SK-N-SH treated with all-trans-retinoic acid at 6 μM for 48 hours (cell line): ENCODE data around the gene ARHGEF7.

Source experiments
- ATAC-seq: fragments of 200-7000 bp; cut with Tn5 transposase; 3 replicates; pipeline ENCODE4 v1.9.1; 2020; ENCODE audit warnings: mild to moderate bottlenecking, moderate library complexity
- ARNTL ChIP-seq: fragments of 450-650 bp; formaldehyde crosslinking; IDR thresholded peaks from 2 replicates; pipeline ENCODE4 v1.5.0; 2020; ENCODE audit warnings: low read depth, mild to moderate bottlenecking, moderate library complexity, borderline replicate concordance
- BACH2 ChIP-seq: fragments of 250-450 bp; sonication (Bioruptor Pico); IDR thresholded peaks from 2 replicates; pipeline ENCODE4 v1.9.0; 2021; ENCODE audit warnings: mild to moderate bottlenecking, borderline replicate concordance
- CSDC2 ChIP-seq: fragments of 250-450 bp; sonication (Bioruptor Pico); IDR thresholded peaks from 2 replicates; pipeline ENCODE4 v1.5.0; 2020; ENCODE audit warnings: mild to moderate bottlenecking, moderate library complexity
- ESRRG ChIP-seq: fragments of 250-450 bp; sonication (Bioruptor Pico); IDR thresholded peaks from 2 replicates; pipeline ENCODE4 v1.6.1; 2021; ENCODE audit warnings: mild to moderate bottlenecking
- GLIS3 ChIP-seq: fragments of 250-450 bp; sonication (Bioruptor Pico); IDR thresholded peaks from 2 replicates; pipeline ENCODE4 v1.5.0; 2020; ENCODE audit warnings: mild to moderate bottlenecking, moderate library complexity
- ISL1 ChIP-seq: fragments of 250-450 bp; sonication (Bioruptor Pico); IDR thresholded peaks from 2 replicates; pipeline ENCODE4 v2.1.2; 2022; ENCODE audit warnings: mild to moderate bottlenecking, moderate library complexity
- OSR1 ChIP-seq: fragments of 250-450 bp; sonication (Bioruptor Pico); IDR thresholded peaks from 2 replicates; pipeline ENCODE4 v1.8.0; 2022; ENCODE audit warnings: moderate library complexity, mild to moderate bottlenecking, inconsistent platforms
- POU6F1 ChIP-seq: fragments of 250-450 bp; sonication (Bioruptor Pico); IDR thresholded peaks from 2 replicates; pipeline ENCODE4 v1.8.0; 2021; ENCODE audit warnings: low read depth, mild to moderate bottlenecking, moderate library complexity, borderline replicate concordance
- PPARA ChIP-seq: fragments of 250-450 bp; sonication (Bioruptor Pico); IDR thresholded peaks from 2 replicates; pipeline ENCODE4 v1.5.0; 2020; ENCODE audit warnings: mild to moderate bottlenecking, borderline replicate concordance
- SNAI2 ChIP-seq: fragments of 250-450 bp; sonication (Bioruptor Pico); IDR thresholded peaks from 2 replicates; pipeline ENCODE4 v1.5.0; 2020; ENCODE audit warnings: mild to moderate bottlenecking, moderate library complexity
- TCF4 ChIP-seq: fragments of 250-450 bp; sonication (Bioruptor Pico); IDR thresholded peaks from 2 replicates; pipeline ENCODE4 v1.8.0; 2021; ENCODE audit warnings: mild to moderate bottlenecking, moderate library complexity, borderline replicate concordance
- ZC3H10 ChIP-seq: fragments of 250-450 bp; sonication (Bioruptor Pico); IDR thresholded peaks from 2 replicates; pipeline ENCODE4 v1.5.1; 2021; ENCODE audit warnings: mild to moderate bottlenecking, moderate library complexity
- ZFP3 ChIP-seq: fragments of 250-450 bp; sonication (Bioruptor Pico); IDR thresholded peaks from 2 replicates; pipeline ENCODE4 v1.5.0; 2020; ENCODE audit warnings: mild to moderate bottlenecking, moderate library complexity
- ZFP30 ChIP-seq: fragments of 450-650 bp; formaldehyde crosslinking; IDR thresholded peaks from 2 replicates; pipeline ENCODE4 v1.5.0; 2022; ENCODE audit warnings: mild to moderate bottlenecking, moderate library complexity
- ZNF565 ChIP-seq: fragments of 450-650 bp; formaldehyde crosslinking; conservative IDR thresholded peaks from 2 replicates; pipeline ENCODE4 v1.5.0; 2020; ENCODE audit warnings: low read depth, mild to moderate bottlenecking, moderate library complexity
- ZNF70 ChIP-seq: fragments of 450-650 bp; formaldehyde crosslinking; IDR thresholded peaks from 2 replicates; pipeline ENCODE4 v1.5.0; 2020; ENCODE audit warnings: mild to moderate bottlenecking, moderate library complexity
- ZNF8 ChIP-seq: fragments of 450-650 bp; formaldehyde crosslinking; IDR thresholded peaks from 2 replicates; pipeline ENCODE4 v1.5.0; 2020; ENCODE audit warnings: mild to moderate bottlenecking, moderate library complexity
- TF ChIP-seq, protein P1 (sequence below): fragments of 250-450 bp; sonication (Bioruptor Pico); IDR thresholded peaks from 2 replicates; pipeline ENCODE4 v1.5.1; 2020; ENCODE audit warnings: low read depth, mild to moderate bottlenecking, moderate library complexity
- TF ChIP-seq, protein P2 (sequence below): fragments of 250-450 bp; sonication (Bioruptor Pico); IDR thresholded peaks from 2 replicates; pipeline ENCODE4 v1.5.0; 2020; ENCODE audit warnings: mild to moderate bottlenecking, moderate library complexity
- TF ChIP-seq, protein P3 (sequence below): fragments of 250-450 bp; sonication (Bioruptor Pico); IDR thresholded peaks from 2 replicates; pipeline ENCODE4 v1.8.0; 2020; ENCODE audit warnings: mild to moderate bottlenecking, moderate library complexity, borderline replicate concordance

ARHGEF7 gene

DNA sequence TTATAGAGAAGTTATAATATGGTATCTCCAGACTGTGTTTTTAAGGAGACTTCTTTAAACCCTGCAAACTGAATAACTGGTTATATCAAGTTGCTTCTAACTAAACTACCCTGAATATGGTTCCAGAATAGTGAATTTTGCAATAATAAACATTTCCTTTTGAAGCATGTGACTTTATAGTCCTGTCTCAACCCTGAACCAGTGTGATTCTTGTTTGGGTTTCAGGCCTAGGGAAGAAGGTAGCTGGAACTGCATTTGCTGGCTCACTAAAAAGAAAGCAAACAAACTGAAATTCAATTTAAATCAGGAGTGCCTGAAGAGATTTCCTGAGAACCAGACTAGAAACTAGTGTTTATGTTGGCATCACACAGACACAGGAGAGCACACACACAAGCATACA lies 4.9 kb downstream of the ARHGEF7 start:
- ATAC-seq = no peak
- TF ChIP-seq TCF4 (CRISPR knock-in tag) (no peak), ZC3H10 (CRISPR knock-in tag) (no peak), PPARA (CRISPR knock-in tag) (no peak), ZFP30 (CRISPR knock-in tag) (no peak)
- TF ChIP-seq, protein P1, sequence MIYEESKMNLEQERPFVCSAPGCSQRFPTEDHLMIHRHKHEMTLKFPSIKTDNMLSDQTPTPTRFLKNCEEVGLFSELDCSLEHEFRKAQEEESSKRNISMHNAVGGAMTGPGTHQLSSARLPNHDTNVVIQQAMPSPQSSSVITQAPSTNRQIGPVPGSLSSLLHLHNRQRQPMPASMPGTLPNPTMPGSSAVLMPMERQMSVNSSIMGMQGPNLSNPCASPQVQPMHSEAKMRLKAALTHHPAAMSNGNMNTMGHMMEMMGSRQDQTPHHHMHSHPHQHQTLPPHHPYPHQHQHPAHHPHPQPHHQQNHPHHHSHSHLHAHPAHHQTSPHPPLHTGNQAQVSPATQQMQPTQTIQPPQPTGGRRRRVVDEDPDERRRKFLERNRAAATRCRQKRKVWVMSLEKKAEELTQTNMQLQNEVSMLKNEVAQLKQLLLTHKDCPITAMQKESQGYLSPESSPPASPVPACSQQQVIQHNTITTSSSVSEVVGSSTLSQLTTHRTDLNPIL (CRISPR knock-in tag) = no peak

DNA sequence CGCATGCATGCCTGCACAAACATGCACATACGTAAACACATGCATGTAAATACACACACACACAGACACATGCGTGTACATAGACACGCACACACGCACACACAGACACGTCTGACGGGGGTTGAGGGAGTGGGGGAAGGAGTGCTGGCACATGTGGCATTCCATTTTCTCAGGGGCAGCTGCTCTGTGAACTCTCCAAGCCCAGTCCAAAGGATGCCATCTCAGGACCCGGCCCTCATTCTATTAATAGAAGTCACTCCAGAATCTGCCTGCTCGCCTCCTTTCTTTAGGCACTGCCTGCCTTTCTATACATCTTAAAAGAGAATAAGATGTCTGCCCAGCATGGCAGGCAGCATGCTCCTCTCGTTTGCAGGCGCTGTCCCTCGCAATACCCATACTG lies 5.3 kb downstream of the ARHGEF7 start:
- no peak for ATAC-seq
- TF ChIP-seq ZNF70 (CRISPR knock-in tag) (no peak), GLIS3 (no peak), SNAI2 (CRISPR knock-in tag) (no peak), ZC3H10 (CRISPR knock-in tag) (no peak), OSR1 (CRISPR knock-in tag) (no peak), ESRRG (CRISPR knock-in tag) (no peak), POU6F1 (no peak), ZNF8 (no peak), TCF4 (CRISPR knock-in tag) (no peak), PPARA (CRISPR knock-in tag) (no peak), ISL1 (CRISPR knock-in tag) (no peak), ARNTL (CRISPR knock-in tag) (no peak), BACH2 (CRISPR knock-in tag) (no peak), ZNF565 (CRISPR knock-in tag) (no peak), ZFP3 (CRISPR knock-in tag) (no peak), ZFP30 (CRISPR knock-in tag) (no peak), CSDC2 (CRISPR knock-in tag) (no peak)
- TF ChIP-seq, protein P2, sequence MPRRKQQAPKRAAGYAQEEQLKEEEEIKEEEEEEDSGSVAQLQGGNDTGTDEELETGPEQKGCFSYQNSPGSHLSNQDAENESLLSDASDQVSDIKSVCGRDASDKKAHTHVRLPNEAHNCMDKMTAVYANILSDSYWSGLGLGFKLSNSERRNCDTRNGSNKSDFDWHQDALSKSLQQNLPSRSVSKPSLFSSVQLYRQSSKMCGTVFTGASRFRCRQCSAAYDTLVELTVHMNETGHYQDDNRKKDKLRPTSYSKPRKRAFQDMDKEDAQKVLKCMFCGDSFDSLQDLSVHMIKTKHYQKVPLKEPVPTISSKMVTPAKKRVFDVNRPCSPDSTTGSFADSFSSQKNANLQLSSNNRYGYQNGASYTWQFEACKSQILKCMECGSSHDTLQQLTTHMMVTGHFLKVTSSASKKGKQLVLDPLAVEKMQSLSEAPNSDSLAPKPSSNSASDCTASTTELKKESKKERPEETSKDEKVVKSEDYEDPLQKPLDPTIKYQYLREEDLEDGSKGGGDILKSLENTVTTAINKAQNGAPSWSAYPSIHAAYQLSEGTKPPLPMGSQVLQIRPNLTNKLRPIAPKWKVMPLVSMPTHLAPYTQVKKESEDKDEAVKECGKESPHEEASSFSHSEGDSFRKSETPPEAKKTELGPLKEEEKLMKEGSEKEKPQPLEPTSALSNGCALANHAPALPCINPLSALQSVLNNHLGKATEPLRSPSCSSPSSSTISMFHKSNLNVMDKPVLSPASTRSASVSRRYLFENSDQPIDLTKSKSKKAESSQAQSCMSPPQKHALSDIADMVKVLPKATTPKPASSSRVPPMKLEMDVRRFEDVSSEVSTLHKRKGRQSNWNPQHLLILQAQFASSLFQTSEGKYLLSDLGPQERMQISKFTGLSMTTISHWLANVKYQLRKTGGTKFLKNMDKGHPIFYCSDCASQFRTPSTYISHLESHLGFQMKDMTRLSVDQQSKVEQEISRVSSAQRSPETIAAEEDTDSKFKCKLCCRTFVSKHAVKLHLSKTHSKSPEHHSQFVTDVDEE (CRISPR knock-in tag) = no peak
- TF ChIP-seq, protein P1 (CRISPR knock-in tag) = no peak
- TF ChIP-seq, protein P3, sequence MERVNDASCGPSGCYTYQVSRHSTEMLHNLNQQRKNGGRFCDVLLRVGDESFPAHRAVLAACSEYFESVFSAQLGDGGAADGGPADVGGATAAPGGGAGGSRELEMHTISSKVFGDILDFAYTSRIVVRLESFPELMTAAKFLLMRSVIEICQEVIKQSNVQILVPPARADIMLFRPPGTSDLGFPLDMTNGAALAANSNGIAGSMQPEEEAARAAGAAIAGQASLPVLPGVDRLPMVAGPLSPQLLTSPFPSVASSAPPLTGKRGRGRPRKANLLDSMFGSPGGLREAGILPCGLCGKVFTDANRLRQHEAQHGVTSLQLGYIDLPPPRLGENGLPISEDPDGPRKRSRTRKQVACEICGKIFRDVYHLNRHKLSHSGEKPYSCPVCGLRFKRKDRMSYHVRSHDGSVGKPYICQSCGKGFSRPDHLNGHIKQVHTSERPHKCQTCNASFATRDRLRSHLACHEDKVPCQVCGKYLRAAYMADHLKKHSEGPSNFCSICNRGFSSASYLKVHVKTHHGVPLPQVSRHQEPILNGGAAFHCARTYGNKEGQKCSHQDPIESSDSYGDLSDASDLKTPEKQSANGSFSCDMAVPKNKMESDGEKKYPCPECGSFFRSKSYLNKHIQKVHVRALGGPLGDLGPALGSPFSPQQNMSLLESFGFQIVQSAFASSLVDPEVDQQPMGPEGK (CRISPR knock-in tag) = no peak
- TF ChIP-seq, all 23 proteins: peak for 0

DNA sequence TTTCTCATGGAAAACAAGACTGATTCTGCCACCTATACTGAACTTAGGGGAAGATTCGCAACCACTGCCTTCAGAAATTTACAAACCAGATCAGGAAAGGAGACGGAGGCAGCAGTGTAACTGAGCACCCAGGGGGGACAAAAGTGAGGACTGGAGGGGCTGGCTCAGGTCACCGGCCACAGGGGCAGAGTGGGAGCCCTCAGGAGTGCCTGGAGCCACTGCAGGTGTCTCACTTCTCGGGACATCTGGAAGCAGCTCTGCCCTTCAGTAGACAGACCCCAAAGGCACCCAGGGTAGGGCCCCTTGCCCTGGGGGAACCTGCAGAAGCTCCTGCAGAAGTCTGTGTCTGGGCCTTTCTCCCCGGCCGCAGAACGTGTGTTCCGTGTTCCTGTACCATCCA lies 5.8 kb downstream of the ARHGEF7 start:
- no peak for ATAC-seq
- no peak for TF ChIP-seq ZNF8
- TF ChIP-seq POU6F1 = no peak
